ENCODE data around the gene SRGAP1.

SRGAP1 gene

DNA sequence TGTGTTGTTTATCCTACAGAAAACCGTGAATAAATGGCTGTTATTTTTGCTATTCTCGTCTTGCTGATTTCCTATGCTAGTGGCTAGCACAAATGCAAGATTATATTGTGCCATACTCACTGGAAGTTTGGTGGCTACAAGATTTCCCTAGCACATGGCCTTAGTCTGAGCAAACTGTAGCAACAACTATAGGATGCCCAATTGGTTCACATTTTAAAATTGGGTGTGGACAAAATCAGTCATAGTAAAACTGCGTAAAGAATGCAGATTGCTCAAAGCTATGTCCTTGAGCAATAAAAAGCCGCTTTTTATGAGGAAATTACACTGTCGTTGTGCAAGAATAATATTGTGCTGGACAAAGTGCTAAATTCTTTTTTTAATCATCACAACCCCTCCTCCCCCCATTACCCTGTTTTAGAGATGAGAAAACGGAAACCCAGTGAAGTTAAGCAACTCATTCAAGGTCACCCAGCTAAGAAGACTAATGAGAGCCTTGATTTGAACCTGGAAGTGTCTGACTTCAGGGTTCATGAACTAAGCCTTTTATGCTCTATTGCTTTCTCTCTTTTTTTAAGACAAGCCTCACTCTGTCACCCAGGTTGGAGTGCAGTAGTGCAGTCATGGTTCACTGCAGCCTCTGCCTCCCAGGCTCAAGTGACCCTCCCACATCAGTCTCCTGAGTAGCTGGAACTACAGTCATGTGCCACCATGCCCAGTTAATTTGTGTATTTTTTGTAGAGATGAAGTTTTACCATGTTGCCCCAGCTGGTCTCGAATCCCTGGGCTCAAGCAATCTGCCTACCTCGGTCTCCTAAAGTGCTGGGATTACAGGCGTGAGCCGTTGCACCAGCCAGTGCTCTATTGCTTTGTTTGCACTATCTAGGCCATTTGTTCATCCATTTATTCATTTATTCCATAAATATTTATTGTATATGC is 73.6 kb downstream of the SRGAP1 start (continued):
- TF ChIP-seq KLF1 (tag by site-specific recombination; IDR thresholded peaks at IDR 0.05) = peak; percentile 11; the same call in 1 of the 2 replicates
- TF ChIP-seq ZNF555 (tag by site-specific recombination; conservative IDR thresholded peaks at IDR 0.05) = no peak
- no peak for TF ChIP-seq ZNF416 (tag by site-specific recombination; IDR thresholded peaks at IDR 0.05)
- TF ChIP-seq ZNF211 (tag by site-specific recombination; IDR thresholded peaks at IDR 0.05; ENCODE audit: low read depth) = no peak

- peaks cover 36% of the 10 kb centered on the region for H3K4me1 ChIP-seq (ENCODE audit: control insufficient read depth, insufficient read depth, low read length)
- POLR2A ChIA-PET = no interaction called here
- TF ChIP-seq ZNF2 (tag by site-specific recombination; IDR thresholded peaks at IDR 0.05) = no peak
- no peak for TF ChIP-seq GLI2 (tag by site-specific recombination; IDR thresholded peaks at IDR 0.05; ENCODE audit: borderline replicate concordance, low read depth)
- TF ChIP-seq ZNF488 (tag by site-specific recombination; IDR thresholded peaks at IDR 0.05) = no peak
- 0 out of 2 replicates have a peak, but pooled peaks have one; percentile 50 for TF ChIP-seq ZBTB21 (tag by site-specific recombination; IDR thresholded peaks at IDR 0.05)
- peak; percentile 55; the same call in 1 of the 2 replicates for TF ChIP-seq ZXDB (tag by site-specific recombination; IDR thresholded peaks at IDR 0.05)
- no peak for TF ChIP-seq ZSCAN23 (tag by site-specific recombination; IDR thresholded peaks at IDR 0.05)
- TF ChIP-seq ZNF561 (tag by site-specific recombination; IDR thresholded peaks at IDR 0.05; ENCODE audit: borderline replicate concordance) = no peak
- no peak for TF ChIP-seq SETDB1 (IDR thresholded peaks at IDR 0.05; ENCODE audit: insufficient read length, low read length)
- no peak for TF ChIP-seq PBX3 (CRISPR knock-in tag; IDR thresholded peaks at IDR 0.05)
- TF ChIP-seq ZFP69B (tag by site-specific recombination; IDR thresholded peaks at IDR 0.05) = peak; percentile 37; the same call in 1 of the 2 replicates
- TF ChIP-seq, protein P1, sequence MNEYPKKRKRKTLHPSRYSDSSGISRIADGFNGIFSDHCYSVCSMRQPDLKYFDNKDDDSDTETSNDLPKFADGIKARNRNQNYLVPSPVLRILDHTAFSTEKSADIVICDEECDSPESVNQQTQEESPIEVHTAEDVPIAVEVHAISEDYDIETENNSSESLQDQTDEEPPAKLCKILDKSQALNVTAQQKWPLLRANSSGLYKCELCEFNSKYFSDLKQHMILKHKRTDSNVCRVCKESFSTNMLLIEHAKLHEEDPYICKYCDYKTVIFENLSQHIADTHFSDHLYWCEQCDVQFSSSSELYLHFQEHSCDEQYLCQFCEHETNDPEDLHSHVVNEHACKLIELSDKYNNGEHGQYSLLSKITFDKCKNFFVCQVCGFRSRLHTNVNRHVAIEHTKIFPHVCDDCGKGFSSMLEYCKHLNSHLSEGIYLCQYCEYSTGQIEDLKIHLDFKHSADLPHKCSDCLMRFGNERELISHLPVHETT (tag by site-specific recombination; IDR thresholded peaks at IDR 0.05) = peak; percentile 73
- no peak for TF ChIP-seq ZNF184 (tag by site-specific recombination; IDR thresholded peaks at IDR 0.05)
- TF ChIP-seq, protein P2, sequence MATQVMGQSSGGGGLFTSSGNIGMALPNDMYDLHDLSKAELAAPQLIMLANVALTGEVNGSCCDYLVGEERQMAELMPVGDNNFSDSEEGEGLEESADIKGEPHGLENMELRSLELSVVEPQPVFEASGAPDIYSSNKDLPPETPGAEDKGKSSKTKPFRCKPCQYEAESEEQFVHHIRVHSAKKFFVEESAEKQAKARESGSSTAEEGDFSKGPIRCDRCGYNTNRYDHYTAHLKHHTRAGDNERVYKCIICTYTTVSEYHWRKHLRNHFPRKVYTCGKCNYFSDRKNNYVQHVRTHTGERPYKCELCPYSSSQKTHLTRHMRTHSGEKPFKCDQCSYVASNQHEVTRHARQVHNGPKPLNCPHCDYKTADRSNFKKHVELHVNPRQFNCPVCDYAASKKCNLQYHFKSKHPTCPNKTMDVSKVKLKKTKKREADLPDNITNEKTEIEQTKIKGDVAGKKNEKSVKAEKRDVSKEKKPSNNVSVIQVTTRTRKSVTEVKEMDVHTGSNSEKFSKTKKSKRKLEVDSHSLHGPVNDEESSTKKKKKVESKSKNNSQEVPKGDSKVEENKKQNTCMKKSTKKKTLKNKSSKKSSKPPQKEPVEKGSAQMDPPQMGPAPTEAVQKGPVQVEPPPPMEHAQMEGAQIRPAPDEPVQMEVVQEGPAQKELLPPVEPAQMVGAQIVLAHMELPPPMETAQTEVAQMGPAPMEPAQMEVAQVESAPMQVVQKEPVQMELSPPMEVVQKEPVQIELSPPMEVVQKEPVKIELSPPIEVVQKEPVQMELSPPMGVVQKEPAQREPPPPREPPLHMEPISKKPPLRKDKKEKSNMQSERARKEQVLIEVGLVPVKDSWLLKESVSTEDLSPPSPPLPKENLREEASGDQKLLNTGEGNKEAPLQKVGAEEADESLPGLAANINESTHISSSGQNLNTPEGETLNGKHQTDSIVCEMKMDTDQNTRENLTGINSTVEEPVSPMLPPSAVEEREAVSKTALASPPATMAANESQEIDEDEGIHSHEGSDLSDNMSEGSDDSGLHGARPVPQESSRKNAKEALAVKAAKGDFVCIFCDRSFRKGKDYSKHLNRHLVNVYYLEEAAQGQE (tag by site-specific recombination; IDR thresholded peaks at IDR 0.05) = no peak
- no peak for TF ChIP-seq ZNF473 (tag by site-specific recombination; IDR thresholded peaks at IDR 0.05)
- TF ChIP-seq KLF1 (tag by site-specific recombination; IDR thresholded peaks at IDR 0.05) = no peak
- 0 out of 2 replicates have a peak, but pooled peaks have one; percentile 8 for TF ChIP-seq MZF1 (tag by site-specific recombination; IDR thresholded peaks at IDR 0.05; ENCODE audit: borderline replicate concordance)
- TF ChIP-seq, protein P3, sequence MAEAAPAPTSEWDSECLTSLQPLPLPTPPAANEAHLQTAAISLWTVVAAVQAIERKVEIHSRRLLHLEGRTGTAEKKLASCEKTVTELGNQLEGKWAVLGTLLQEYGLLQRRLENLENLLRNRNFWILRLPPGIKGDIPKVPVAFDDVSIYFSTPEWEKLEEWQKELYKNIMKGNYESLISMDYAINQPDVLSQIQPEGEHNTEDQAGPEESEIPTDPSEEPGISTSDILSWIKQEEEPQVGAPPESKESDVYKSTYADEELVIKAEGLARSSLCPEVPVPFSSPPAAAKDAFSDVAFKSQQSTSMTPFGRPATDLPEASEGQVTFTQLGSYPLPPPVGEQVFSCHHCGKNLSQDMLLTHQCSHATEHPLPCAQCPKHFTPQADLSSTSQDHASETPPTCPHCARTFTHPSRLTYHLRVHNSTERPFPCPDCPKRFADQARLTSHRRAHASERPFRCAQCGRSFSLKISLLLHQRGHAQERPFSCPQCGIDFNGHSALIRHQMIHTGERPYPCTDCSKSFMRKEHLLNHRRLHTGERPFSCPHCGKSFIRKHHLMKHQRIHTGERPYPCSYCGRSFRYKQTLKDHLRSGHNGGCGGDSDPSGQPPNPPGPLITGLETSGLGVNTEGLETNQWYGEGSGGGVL (tag by site-specific recombination; IDR thresholded peaks at IDR 0.05) = peak; percentile 15; the same call in 1 of the 2 replicates
- TF ChIP-seq ZNF366 (tag by site-specific recombination; conservative IDR thresholded peaks at IDR 0.05) = peak; percentile 39; the same call in 1 of the 2 replicates
- TF ChIP-seq ZNF302 (tag by site-specific recombination; IDR thresholded peaks at IDR 0.05; ENCODE audit: low read depth) = no peak
- TF ChIP-seq ZSCAN4 (tag by site-specific recombination; IDR thresholded peaks at IDR 0.05) = no peak
These were observed 74.3 kb downstream of the SRGAP1 start for GRCh38 chr12:63918800-63919300.

More at GRCh38 chr12:63918800-63919300, 74.3 kb downstream of the SRGAP1 start:
- H3K27ac ChIP-seq (ENCODE audit: extremely low read depth, low read depth, low read length) = no peak overlapping the region; the same call in 1 of the 2 replicates
- CTCF ChIA-PET = no interaction called here
- no peaks in the 10 kb centered on the region for H3K36me3 ChIP-seq (ENCODE audit: control insufficient read depth in 2 of 2, insufficient read depth in 1 of 2, low read length in 2 of 2)
- H3K4me3 ChIP-seq (ENCODE audit: low read depth, low read length) = no peak overlapping the region
- H3K9me3 ChIP-seq (ENCODE audit: control insufficient read depth, insufficient read depth, low read depth, low read length) = no peaks in the 10 kb centered on the region
